Stimulated activated CD4-positive, alpha-beta T cell treated with anti-CD3 and anti-CD28 coated beads, Interleukin-4, amount 100 ng/mL, for 48 hours (primary cell): Measurements from ENCODE around the gene FNDC3B.

Experiments used
- DNase-seq, 2 donors: peaks; one replicate each; pipeline ENCODE4 v3.0.0-alpha.2; 2020; ENCODE audit warnings: low read depth in 2 of 2

The FNDC3B gene

GRCh38 chr3:172396400-172396799, 357.0 kb downstream of the FNDC3B start:
- DNase-seq = no peak

DNA sequence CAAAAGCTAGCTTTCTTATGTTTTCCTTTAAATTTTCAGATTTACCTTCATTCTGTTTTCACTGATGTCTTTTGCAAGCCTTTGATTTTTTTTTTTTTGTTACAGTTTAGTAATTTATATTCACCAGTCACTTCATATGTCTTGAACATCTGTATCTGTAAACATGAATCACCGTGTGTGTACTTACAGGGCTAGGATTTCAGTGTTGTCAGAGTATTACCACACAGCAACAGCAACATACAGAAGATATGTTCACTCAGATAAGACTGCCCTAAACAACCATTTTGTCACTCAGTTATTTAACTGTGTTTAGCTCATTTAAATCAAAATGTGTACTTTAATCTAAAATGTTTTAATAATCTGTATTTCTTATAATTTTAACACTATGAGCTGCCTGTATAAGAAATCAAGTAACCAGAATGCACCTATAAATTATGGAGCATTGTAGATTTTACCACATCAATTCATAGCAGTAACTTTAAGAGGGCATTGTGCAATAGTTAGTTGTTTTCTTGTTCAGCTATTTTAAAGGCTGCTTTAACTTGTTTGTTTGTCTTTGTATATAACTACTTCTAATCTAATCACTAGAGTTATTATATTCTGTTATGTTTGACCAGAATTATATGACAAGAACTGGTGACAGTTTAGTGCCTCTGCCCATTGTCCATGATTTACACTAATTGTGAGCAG, 358.5 kb downstream of the FNDC3B start:
- no peak for DNase-seq

DNA sequence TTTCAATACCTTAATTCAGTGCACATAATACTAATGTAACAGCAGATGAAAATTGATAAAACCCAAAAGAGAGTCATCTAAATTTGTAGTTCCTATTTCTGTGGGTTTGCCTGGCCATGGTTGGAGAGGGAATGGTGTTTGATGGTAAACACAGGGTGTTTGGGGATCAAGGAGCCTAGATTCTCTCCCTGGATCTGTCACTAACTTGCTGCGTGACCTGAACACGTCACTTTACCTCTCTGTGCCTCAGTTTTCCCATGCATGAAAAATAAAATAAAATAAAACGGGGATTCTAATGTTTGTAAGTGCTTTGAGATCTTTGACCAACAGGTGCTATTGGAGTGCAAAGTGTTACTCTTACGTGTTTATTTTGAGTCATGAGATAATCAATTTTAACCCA, 359.1 kb downstream of the FNDC3B start:
- no peak for DNase-seq

- DNase-seq = no peak
These were observed 362.7 kb downstream of the FNDC3B start for GRCh38 chr3:172402090-172402489.

DNA sequence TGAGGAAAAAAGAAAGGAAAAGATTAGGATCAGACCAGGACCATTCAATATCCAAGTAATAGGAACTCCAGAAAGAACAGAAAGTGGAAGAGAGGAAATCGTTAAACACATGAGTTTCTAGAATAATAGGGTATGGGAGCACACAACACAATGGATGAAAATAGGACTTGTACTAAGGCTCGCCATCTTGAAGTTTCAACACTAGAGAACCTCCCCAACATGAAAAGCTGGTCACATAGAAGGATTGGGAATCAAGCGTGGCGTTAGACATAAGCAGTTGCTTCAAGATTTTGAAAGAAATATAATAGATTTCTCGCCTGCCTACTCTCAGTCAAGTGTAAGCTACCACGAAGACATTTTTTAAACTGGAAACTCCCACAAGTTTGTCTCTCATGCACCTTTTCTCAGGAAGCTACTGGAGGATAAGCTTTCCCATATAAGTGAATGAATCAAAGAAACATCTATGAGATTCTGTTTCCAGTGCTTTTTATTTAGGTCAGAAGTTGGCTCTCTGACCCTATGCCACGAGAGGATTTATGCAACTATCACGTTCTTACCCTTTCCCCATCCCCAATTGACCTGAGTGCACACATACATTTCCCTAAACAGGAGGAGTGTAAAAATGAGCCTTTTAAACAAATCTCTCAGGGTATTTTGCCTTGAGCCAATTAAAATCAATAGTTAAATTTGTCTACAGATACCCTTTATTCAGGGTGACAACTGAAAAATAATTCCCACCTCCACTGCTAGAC, 363.7 kb downstream of the FNDC3B start:
- DNase-seq = no peak

- no peak for DNase-seq
These were observed 365.0 kb downstream of the FNDC3B start for GRCh38 chr3:172404237-172404962.

DNA sequence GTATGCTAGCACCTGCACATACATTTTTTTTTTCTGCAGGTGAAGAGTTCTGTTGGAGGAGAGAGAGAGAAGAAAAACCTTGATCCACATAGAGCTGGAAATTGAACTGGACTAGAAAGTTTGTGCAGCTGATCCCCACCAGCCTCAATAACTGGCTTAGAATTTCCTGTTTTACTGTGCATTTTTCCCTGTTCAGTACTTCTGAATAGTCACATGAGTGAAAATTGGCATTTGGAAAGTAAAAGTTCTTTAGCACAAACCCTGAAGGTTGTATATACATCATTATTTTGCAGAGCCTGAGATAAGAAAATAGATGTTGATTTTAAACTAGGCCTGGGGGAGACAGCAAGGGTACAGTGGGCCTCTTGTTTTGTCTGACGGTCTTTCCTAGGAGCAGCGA, 366.5 kb downstream of the FNDC3B start:
- no peak for DNase-seq

- no peak for DNase-seq
These were observed 368.5 kb downstream of the FNDC3B start for GRCh38 chr3:172407872-172408271.

GRCh38 chr3:172410702-172411477, 371.5 kb downstream of the FNDC3B start:
- no peak for DNase-seq

GRCh38 chr3:172411478-172411947, 372.1 kb downstream of the FNDC3B start:
- DNase-seq = no peak

- no peak for DNase-seq
These were observed 375.9 kb downstream of the FNDC3B start for GRCh38 chr3:172415323-172415722.

DNA sequence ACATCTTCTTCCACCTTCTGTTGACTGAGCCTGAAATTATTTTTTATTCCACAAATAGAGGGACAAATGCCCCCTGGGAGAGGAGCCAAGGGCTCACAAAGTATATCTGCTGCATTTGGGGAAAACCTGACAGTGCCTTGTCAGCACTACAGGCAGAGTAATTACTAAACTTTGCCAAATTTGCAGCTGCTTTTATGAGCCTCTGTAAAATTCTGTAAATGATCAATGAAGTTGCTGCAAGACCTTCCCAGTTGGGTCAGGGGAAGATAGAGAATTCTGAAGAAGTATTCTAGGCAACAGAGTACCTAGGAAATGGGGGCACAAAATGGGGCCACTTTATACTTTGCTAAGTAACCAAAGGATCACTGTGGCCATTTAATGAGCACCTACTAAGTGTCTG, 398.3 kb downstream of the FNDC3B start:
- no peak for DNase-seq

DNA sequence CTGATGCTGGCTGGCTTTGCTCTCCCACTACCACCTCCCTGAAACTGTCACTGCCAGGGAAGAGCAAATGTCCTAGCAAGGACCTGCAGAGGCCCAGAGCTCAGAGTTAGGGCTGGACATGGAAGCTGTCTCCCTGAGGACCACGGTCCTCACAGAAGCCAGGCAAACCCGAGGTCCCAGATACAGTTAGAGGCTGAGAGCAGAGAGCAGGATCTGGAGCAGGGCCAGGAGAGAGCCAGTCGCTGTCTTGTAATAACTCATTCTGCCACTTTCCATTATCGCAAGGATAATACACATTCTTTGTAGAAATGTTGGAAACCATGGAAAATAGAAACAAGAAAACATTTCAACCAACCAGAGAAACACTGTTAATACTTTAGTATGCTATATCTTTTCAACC, 398.8 kb downstream of the FNDC3B start:
- no peak for DNase-seq

DNA sequence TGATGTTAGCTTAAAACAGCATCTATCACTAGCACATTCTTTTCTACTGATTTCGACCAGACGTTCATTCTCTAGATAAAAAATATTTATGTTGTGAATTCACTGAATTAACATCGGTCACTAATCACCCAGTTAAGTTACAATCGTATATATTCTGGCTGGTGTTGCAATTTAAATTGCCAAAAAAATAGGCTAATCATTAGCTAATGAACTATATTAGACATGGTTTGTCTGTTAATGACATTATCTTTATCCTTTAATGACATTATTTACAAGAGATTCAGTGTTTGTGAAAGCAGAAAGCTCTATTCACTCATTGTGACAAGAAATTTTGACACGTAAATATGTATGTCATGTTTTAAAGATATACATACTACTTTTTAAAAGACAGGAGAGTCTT, 402.2 kb downstream of the FNDC3B start:
- DNase-seq = no peak

- DNase-seq = no peak
These were observed 403.2 kb downstream of the FNDC3B start for GRCh38 chr3:172442606-172443005.

- no peak for DNase-seq
These were observed 405.4 kb downstream of the FNDC3B start for GRCh38 chr3:172444821-172445220.

DNA sequence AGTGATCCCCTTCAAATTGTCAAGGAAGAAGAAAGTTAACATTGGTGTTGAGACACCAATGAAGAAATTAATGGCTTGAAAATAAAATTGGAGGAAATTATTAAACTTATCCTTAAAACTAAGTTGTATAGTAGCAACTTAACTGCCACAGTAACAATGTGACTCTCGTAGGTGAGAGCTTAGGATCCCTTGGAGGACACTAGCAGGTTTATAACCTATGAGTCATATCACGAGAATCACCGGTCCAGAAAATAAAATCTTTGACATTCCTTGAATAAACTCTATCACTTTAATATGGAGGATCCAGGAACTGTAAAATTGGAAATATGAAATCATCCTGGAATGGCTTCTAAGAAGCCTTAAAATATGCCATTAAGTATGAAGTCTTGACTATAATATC, 406.8 kb downstream of the FNDC3B start:
- DNase-seq = no peak

GRCh38 chr3:172447611-172448579, 408.5 kb downstream of the FNDC3B start, which contains the start of gene GHSR:
GHSR (minus strand) TSS chr3:172448456; CDS start chr3:172448413, 43 bp downstream.
- DNase-seq = no peak

DNA sequence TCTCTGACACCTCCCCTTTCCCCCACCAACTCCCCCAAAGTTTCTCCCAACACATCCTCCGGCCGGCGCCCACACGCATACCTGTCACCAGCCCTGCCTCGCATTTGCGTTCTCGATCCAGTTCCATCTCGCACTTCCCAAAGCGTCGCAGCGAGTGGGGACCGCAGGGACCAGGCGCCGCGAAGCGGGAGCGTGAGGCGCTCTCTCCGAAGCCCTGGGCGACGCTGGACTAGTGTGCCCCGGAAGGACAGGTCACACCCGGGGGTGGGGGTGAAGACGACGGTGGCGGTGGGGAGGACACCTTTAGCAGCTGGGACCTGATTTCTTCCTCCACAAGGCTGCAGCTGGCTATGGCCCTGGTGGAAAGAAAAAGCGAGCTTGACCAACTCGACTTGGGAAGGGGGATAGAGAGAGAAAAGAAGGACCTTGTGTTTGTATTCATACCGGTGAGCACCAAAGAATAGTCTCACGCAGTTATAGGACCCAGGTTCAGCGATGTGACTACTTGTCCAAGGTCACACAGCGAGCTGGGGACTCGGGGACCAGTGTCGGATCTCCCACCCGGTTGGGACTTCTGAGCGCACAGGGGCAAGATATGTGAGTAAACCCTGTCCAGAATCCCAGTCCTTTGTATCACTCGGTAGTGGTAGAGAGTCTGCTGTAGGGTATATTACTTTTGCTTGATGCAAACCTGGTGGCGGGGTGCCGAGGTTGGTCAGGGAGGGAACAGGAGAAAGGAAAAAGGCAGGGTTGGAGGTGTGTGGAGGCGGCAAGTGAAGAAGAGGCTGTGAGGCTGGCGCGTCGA, 409.5 kb downstream of the FNDC3B start:
- no peak for DNase-seq
